Breast epithelium (tissue), 4 donors: ENCODE measurements around the gene WFDC13. TPM values are rescaled to one million over a fixed set of nuclear protein-coding genes. Genes with fewer than 3 reads are reported as not detected.

Experiments used
- DNase-seq, 2 donors: peaks; one replicate each; pipeline ENCODE4 v3.0.0-alpha.2; 2019; ENCODE audit warnings: low spot score in 2 of 2
- H3K27ac ChIP-seq, 2 donors: fragments of 200-600 bp; sonication (generic) in 1 of 2; one replicate each; pipeline ENCODE4 v1.5.1; 2016 to 2019; ENCODE audit warnings: mild to moderate bottlenecking in 1 of 2
- H3K27me3 ChIP-seq, 2 donors: fragments of 200-600 bp; sonication (generic) in 1 of 2; one replicate each; pipeline versions ENCODE4 v1.5.1 to v1.6.0; 2017 to 2019; ENCODE audit warnings: control low read depth in 1 of 2, mild to moderate bottlenecking in 1 of 2
- H3K36me3 ChIP-seq: fragments of 200-600 bp; one replicate; pipeline ENCODE4 v1.5.1; 2019
- H3K4me1 ChIP-seq, 2 donors: fragments of 200-600 bp; sonication (generic); one replicate each; pipeline ENCODE4 v1.5.1; 2016 to 2019; ENCODE audit warnings: control low read depth in 1 of 2
- H3K4me3 ChIP-seq, 3 donors: fragments of 200-600 bp; sonication (generic); 1 replicate in 2 of 3; 2 replicates in 1 of 3; pipeline ENCODE4 v1.5.1; 2016 to 2019; ENCODE audit warnings: mild to moderate bottlenecking in 3 of 3, moderate library complexity in 2 of 3
- H3K9me3 ChIP-seq, 2 donors: fragments of 200-600 bp; sonication (generic) in 1 of 2; one replicate each; pipeline ENCODE4 v1.5.1; 2016 to 2019; ENCODE audit warnings: control low read depth in 1 of 2
- POLR2A ChIP-seq: fragments of 450-650 bp; IDR thresholded peaks from one replicate; pipeline ENCODE4 v1.6.1; 2016; ENCODE audit warnings: antibody characterized with exemption, mild to moderate bottlenecking, moderate library complexity
- POLR2AphosphoS5 ChIP-seq, 3 donors: sonication (generic); formaldehyde crosslinking; IDR thresholded peaks; one replicate each; pipeline ENCODE4 v1.6.1; 2017; ENCODE audit warnings: antibody characterized with exemption in 3 of 3
- intact Hi-C: fragments of 100-400 bp; cut with DNase I; formaldehyde crosslinking; loops from one replicate; pipeline ENCODE4 v1.15.1; 2023; ENCODE audit warnings: low total_unique reads
- total RNA-seq, 3 donors: library from RNA; depleted of rRNA; stranded (reverse); fragments of >200 nt; gene quantifications; one replicate each; pipeline ENCODE4 v1.1.0, GENCODE V29; 2016
- TF ChIP-seq, protein P1 (sequence below), 3 donors: fragments of 450-650 bp; IDR thresholded peaks; one replicate each; pipeline ENCODE4 v1.5.1; 2016 to 2017; ENCODE audit warnings: antibody characterized with exemption in 3 of 3, mild to moderate bottlenecking in 3 of 3, moderate library complexity in 3 of 3

WFDC13 gene
- total RNA-seq, 3 donors from 2014 or later: not detected

DNA sequence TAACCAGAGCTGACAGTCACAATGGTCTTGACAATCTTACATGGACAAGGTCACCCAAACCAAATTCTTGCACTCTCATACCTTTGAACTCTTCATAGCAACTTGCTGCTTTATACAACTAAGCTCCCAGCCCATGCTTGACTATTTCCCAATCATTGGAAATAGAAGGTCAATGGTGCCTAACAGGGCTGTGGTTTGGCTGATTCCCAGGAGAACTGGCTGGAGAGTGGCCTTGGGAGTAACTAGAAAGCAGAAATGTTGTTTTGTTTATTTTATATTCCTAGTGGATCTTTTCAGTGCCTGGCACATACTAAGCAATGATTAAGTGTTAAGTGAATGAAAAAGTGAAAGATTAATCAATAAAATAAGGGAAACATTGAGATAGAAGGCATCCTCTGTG lies 23.3 kb downstream of the WFDC13 start:
- H3K27me3 ChIP-seq: no peaks in the 10 kb centered on the region
- intact Hi-C loops: no loop called here
- no peaks in the 10 kb centered on the region for H3K9me3 ChIP-seq
- H3K27ac ChIP-seq: no peak overlapping the region
- H3K4me3 ChIP-seq: no peak overlapping the region
- TF ChIP-seq POLR2A (no peak), POLR2AphosphoS5 (IDR thresholded peaks at IDR 0.05) (no peak)
- TF ChIP-seq, protein P1, sequence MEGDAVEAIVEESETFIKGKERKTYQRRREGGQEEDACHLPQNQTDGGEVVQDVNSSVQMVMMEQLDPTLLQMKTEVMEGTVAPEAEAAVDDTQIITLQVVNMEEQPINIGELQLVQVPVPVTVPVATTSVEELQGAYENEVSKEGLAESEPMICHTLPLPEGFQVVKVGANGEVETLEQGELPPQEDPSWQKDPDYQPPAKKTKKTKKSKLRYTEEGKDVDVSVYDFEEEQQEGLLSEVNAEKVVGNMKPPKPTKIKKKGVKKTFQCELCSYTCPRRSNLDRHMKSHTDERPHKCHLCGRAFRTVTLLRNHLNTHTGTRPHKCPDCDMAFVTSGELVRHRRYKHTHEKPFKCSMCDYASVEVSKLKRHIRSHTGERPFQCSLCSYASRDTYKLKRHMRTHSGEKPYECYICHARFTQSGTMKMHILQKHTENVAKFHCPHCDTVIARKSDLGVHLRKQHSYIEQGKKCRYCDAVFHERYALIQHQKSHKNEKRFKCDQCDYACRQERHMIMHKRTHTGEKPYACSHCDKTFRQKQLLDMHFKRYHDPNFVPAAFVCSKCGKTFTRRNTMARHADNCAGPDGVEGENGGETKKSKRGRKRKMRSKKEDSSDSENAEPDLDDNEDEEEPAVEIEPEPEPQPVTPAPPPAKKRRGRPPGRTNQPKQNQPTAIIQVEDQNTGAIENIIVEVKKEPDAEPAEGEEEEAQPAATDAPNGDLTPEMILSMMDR (IDR thresholded peaks at IDR 0.05): no peak
- H3K36me3 ChIP-seq: no peaks in the 10 kb centered on the region
- no peaks in the 10 kb centered on the region for H3K4me1 ChIP-seq
- DNase-seq: no peak

DNA sequence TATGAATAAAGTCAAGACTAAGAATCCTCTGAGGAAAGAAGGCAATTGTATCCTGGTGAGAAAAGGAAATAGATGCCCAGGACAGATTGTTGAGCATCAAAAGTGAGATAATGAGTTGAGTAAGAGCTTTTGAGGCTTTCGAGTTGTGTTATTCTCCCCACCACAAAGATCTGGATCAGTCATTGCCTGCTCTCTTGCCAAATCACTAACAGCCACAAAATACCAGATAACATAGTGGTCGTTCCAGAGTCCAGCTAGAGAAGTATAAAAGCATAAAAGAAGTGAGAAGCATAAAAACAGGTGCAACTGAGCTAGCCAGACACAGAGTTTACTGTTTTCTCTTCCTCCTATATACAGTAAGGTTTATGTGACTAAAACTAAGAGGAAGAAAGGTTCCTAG lies 25.2 kb downstream of the WFDC13 start:
- TF ChIP-seq POLR2AphosphoS5 (IDR thresholded peaks at IDR 0.05): no peak
- no peak for TF ChIP-seq POLR2A
- TF ChIP-seq, protein P1 (IDR thresholded peaks at IDR 0.05): no peak
- Histone ChIP-seq H3K4me1 (no peaks in the 10 kb centered on the region), H3K27me3 (no peaks in the 10 kb centered on the region), H3K9me3 (peaks cover 0 to 8% of the 10 kb centered on the region in 2 donors), H3K27ac (no peak overlapping the region), H3K4me3 (no peak overlapping the region), H3K36me3 (no peaks in the 10 kb centered on the region)
- intact Hi-C loops: no loop called here
- no peak for DNase-seq

DNA sequence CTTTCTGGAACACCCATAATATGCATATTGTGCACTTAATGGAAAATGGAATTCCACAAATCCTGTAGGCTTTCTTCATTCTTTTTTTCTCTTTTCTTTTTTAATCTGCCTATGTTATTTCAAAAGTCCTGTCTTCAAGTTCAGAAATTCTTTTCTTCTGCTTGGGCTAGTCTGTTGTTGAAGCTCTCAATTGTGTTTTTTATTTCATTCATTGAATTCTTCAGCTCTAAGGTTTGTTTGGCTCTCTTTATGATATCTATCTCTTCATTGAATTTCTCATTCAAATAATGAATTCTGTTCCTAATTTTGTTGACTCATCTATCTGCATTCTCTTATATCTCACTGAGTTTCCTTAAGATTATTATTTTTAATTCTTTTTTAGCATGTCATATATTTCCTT lies 30.4 kb downstream of the WFDC13 start:
- no peak overlapping the region for H3K27ac ChIP-seq
- no peaks in the 10 kb centered on the region for H3K4me1 ChIP-seq
- intact Hi-C loops: no loop called here
- H3K9me3 ChIP-seq: peaks cover 6 to 14% of the 10 kb centered on the region in 2 donors
- no peak for TF ChIP-seq POLR2A
- TF ChIP-seq, protein P1 (IDR thresholded peaks at IDR 0.05): no peak
- H3K27me3 ChIP-seq: no peaks in the 10 kb centered on the region
- H3K36me3 ChIP-seq: no peaks in the 10 kb centered on the region
- DNase-seq: no peak
- H3K4me3 ChIP-seq: no peak overlapping the region

DNA sequence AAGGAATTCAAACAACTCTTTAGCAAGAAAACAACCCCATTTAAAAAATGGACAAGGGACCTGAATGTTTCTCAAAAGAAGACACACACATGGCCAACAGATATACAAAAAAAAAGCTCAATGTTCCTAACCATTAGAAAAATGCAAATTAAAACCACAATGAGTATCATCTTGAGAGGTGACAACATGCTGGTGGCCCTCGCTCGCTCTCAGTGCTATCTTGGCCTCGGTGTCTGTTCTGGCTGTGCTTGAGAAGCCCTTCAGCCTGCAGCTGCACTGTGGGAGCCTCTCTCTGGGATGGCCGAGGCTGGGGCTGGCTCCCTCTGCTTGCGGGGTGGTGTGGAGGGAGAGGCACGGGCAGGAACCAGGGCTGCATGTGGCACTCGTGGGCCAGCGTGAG lies 33.7 kb downstream of the WFDC13 start:
- H3K36me3 ChIP-seq: no peaks in the 10 kb centered on the region
- H3K27ac ChIP-seq: no peak overlapping the region
- no peak for TF ChIP-seq POLR2AphosphoS5 (IDR thresholded peaks at IDR 0.05)
- TF ChIP-seq POLR2A: no peak
- TF ChIP-seq, protein P1 (IDR thresholded peaks at IDR 0.05): no peak
- intact Hi-C loops: no loop called here
- no peaks in the 10 kb centered on the region for H3K4me1 ChIP-seq
- H3K9me3 ChIP-seq: peaks cover 6 to 14% of the 10 kb centered on the region in 2 donors
- H3K4me3 ChIP-seq: no peak overlapping the region
- no peak for DNase-seq
- no peaks in the 10 kb centered on the region for H3K27me3 ChIP-seq

DNA sequence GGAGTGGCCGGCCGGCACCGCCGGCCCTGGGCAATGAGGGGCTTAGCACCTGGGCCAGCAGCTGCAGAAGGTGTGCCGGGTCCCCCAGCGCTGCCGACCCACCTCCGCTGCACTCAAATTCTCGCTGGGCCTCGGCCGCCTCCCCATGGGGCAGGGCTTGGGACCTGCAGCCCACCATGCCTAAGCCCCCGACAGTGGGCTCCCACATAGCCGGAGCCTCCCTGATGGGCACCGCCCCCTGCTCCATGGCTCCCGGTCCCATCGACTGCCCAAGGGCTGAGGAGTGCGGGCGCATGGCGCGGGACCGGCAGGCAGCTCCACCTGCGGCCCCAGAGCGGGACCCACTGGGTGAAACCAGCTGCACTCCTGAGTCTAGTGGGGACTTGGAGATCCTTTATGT lies 34.1 kb downstream of the WFDC13 start:
- peaks cover 6 to 14% of the 10 kb centered on the region in 2 donors for H3K9me3 ChIP-seq
- intact Hi-C loops: no loop called here
- DNase-seq: no peak
- H3K4me3 ChIP-seq: no peak overlapping the region
- TF ChIP-seq POLR2A: no peak
- no peak for TF ChIP-seq POLR2AphosphoS5 (IDR thresholded peaks at IDR 0.05)
- TF ChIP-seq, protein P1 (IDR thresholded peaks at IDR 0.05): no peak
- no peaks in the 10 kb centered on the region for H3K27me3 ChIP-seq
- no peak overlapping the region for H3K27ac ChIP-seq
- no peaks in the 10 kb centered on the region for H3K4me1 ChIP-seq
- H3K36me3 ChIP-seq: no peaks in the 10 kb centered on the region
